Lower lobe of right lung (tissue), 2 donors: ENCODE measurements around the gene UROC1. TPM values are rescaled to one million over a fixed set of nuclear protein-coding genes. Genes with fewer than 3 reads are reported as not detected.
A peak's percentile ranks its signal among the peaks of the same experiment; 100 is the strongest.

Source experiments
- ATAC-seq, 2 donors: fragments of 200-7000 bp; cut with Tn5 transposase; one replicate each; pipeline ENCODE4 v1.9.1; 2020 to 2022; ENCODE audit warnings: mild to moderate bottlenecking in 2 of 2, moderate library complexity in 2 of 2
- DNase-seq: peaks from one replicate; pipeline ENCODE4 v3.0.0-alpha.2; 2020
- H3K27ac ChIP-seq: fragments of 200-600 bp; one replicate; pipeline ENCODE4 v1.8.0; 2022
- H3K27me3 ChIP-seq: fragments of 200-600 bp; one replicate; pipeline ENCODE4 v1.8.0; 2022; ENCODE audit warnings: low read depth
- H3K36me3 ChIP-seq: fragments of 200-600 bp; one replicate; pipeline ENCODE4 v1.8.0; 2022; ENCODE audit warnings: mild to moderate bottlenecking
- H3K4me1 ChIP-seq: fragments of 200-600 bp; one replicate; pipeline ENCODE4 v1.8.0; 2022
- H3K4me3 ChIP-seq: fragments of 200-600 bp; one replicate; pipeline ENCODE4 v1.8.0; 2022; ENCODE audit warnings: mild to moderate bottlenecking
- H3K9me3 ChIP-seq: fragments of 200-600 bp; one replicate; pipeline ENCODE4 v1.8.0; 2022
- intact Hi-C: fragments of 100-400 bp; cut with DNase I; formaldehyde crosslinking; loops from one replicate; pipeline ENCODE4 v1.11.0; 2022
- total RNA-seq: library from RNA; stranded (reverse); fragmentation: NEBNext Ultra II Directional; extraction: Animal tissue kit (Norgen Biotek cat#: 25700); gene quantifications from one replicate; pipeline ENCODE4 v1.2.1, GENCODE V29; 2021
- TF ChIP-seq, protein P1 (sequence below): fragments of 200-600 bp; IDR thresholded peaks from one replicate; pipeline ENCODE4 v1.8.0; 2022; ENCODE audit warnings: antibody characterized with exemption, mild to moderate bottlenecking
- donor health status: DM: no; HTN: yes; CAD: no; lungs with severe emphysema.

The UROC1 gene
- total RNA-seq, 1 donor from 2014 or later = not detected

DNA sequence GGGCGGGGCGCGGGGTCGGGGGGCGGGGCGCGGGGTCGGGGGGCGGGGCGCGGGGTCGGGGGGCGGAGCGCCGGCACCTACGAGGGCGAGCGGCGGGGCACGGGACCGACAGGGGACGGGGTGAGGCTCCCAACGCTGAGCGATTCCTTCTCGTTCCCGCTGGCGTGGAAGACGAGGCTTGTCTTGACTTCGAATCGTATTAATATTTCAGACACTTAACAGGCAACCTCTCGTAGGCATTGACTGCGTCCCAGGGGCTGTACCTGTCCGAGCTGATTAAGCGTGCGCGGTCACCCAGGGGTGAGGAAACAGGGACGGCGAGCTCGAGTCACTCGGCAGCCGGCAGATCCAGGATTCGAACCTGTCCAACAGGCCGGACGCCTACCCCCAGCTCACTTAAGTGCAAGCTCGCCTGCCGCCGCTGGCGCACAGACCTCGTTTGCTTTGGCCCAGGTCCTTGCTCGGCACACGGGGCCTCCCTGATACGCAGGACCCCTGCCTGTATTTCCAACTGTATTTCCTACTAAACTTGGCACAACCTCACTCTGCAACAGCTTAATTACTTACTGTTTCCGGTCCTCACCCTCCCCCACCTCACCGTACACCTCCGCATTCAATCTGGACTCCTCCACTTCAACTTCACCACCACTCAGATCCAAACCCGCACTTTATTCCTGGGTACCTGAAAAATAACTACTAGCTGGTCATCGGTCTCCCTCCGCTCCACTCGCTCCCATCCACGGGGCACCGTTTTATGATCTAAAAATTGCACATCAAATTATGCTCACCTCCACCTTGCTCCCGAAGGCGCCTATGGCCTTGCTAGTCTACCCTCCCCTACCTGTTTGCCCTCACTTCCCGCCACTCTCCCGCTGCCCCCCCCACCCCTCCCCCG lies 41.2 kb downstream of the UROC1 start:
- Histone ChIP-seq H3K27me3 (no peaks in the 10 kb centered on the region), H3K4me3 (peak overlapping the region; percentile 74), H3K9me3 (no peaks in the 10 kb centered on the region), H3K4me1 (peaks cover 40% of the 10 kb centered on the region), H3K36me3 (peaks cover 5% of the 10 kb centered on the region), H3K27ac (peak overlapping the region; percentile 90)
- ATAC-seq = peak; percentile 66 to 72
- intact Hi-C loops = no loop called here
- TF ChIP-seq, protein P1, sequence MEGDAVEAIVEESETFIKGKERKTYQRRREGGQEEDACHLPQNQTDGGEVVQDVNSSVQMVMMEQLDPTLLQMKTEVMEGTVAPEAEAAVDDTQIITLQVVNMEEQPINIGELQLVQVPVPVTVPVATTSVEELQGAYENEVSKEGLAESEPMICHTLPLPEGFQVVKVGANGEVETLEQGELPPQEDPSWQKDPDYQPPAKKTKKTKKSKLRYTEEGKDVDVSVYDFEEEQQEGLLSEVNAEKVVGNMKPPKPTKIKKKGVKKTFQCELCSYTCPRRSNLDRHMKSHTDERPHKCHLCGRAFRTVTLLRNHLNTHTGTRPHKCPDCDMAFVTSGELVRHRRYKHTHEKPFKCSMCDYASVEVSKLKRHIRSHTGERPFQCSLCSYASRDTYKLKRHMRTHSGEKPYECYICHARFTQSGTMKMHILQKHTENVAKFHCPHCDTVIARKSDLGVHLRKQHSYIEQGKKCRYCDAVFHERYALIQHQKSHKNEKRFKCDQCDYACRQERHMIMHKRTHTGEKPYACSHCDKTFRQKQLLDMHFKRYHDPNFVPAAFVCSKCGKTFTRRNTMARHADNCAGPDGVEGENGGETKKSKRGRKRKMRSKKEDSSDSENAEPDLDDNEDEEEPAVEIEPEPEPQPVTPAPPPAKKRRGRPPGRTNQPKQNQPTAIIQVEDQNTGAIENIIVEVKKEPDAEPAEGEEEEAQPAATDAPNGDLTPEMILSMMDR = no peak
- DNase-seq = peak; percentile 83

DNA sequence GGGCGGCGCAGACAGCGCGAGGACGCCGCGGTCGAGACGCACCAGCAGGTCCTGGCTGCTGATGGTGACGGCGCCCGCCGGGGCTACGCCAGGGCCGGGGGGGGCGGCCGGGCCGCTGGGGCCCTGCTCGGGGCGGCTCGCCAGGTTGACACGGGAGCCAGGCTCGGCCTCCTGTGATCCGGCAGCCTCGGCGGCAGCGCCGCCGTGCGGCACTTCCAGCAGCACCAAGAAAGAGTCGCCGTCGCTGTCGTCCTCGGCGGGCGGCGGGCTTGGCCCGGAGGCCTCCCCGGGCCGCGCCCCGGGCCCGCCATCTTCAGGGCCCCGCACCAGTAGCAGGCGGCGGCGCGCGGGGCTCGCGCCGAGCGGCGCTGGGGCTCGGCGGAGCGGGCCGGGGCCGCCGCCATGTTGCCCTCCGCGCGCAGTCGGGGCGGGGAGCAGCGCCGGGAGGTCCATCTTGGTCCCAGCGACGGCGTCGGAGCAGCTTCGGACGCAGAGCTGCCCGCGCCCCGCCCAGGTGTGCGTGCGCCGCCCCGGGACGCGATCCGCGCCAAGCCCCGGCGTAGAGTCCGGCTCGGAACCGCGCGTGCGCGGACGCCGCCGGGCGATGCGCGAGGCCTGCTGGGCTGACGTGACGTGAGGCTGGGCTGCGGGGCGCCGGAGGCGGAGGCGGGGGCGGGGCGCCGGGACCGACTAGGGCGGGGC lies 42.0 kb downstream of the UROC1 start, which contains the start of gene ZXDC:
Gene ZXDC (minus strand): TSS at position 479 of the 702 bp plus-strand sequence. CDS start 26 bp downstream, at position 453.
- Histone ChIP-seq H3K4me1 (peaks cover 46% of the 10 kb centered on the region), H3K36me3 (peaks cover 13% of the 10 kb centered on the region), H3K4me3 (peak within 1 kb of the TSS; percentile 81), H3K27me3 (no peaks in the 10 kb centered on the region), H3K27ac (peak within 1 kb of the TSS; percentile 92), H3K9me3 (no peaks in the 10 kb centered on the region)
- TF ChIP-seq, protein P1 = peak; percentile 29
- DNase-seq (peak; percentile 97), ATAC-seq (peak; percentile 90 to 95)
- intact Hi-C loops = no loop called here

DNA sequence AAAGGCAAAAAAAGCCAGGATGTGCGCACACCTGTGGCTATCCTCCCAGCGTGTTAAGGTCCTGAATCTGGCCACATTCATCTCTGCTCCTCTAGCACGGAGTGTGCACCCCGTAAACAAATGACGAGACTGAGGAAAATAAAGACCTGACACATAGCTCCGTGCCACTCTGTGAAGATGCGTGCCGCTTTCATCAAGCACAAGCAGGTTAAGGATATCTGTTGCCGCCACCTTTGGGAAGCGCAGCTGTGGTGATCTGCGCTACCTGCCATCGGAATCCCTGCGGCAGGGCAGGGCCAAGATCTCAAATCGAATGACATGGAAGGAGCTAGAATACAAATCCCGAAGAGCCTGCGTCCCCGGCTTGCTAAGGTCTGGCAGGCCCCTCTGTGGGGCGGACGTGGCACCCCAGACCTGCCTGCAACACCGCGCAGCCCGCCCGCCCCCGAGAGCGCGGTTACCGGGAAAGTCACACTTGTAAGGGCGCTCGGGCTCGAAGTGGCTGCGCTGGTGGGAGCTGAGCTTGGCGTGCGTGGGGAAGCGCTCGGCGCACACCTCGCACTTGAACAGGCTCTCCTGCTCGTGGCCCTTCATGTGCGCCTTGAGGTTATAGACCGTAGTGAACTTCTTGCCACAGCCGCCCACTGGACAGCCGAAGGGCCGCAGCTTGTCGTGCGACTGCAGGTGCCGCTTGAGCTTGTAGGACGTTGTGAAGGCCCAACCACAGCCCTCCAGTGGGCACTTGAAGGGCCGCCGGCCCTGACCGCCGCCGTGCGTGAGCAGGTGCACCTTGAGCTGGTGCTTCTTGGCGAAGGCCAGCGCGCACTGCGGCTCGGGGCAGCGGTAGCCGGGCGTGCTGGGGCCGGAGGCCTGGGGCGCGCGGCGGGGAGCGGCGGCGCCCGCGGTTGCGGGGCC lies 42.8 kb downstream of the UROC1 start:
- H3K4me1 ChIP-seq = peaks cover 54% of the 10 kb centered on the region
- DNase-seq = peak; percentile 81
- peak overlapping the region; percentile 92 for H3K27ac ChIP-seq
- TF ChIP-seq, protein P1 = no peak
- peaks cover 22% of the 10 kb centered on the region for H3K36me3 ChIP-seq
- intact Hi-C loops = no loop called here
- no peaks in the 10 kb centered on the region for H3K27me3 ChIP-seq
- H3K9me3 ChIP-seq = no peaks in the 10 kb centered on the region
- H3K4me3 ChIP-seq = peak overlapping the region; percentile 81
- ATAC-seq = peak; percentile 3 to 7

DNA sequence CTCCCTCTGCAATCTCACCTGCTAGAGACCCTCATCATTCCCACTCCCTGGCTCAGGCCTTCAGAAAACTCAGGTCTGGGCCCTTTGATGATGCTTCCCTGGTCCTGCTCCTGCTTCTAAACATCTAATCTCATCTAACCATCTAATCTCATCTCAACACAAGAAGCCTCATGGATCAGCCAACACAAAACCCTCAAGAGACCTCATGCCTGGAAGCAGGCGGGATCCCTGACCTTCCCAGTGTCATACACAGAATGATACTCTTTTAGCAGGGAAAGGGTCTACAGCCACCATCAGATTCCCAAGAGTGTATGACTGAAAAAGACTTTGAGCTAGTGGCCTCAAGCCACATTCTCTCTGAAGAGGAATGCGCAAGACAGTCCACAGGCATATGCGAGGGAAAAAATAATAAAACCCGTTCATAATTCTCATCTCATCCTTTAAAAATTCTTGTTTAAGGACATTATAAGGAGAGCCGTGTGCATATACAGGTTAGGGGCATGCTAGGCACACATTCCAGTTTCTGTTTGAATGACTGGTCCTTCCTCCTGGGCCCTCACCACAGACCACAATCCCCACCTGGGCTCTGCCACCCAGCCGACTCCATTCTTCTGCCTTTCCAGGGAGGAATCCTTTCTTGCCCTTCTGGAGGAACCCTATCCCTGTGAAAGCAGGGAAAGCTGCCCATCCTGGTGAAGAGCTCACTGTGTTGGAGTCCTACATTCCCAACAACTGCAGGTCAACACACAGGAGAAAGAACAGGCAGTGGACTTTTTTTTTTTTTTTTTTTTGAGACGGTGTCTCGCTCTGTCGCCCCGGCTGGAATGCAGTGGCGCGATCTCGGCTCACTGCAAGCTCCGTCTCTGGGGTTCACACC lies 44.0 kb downstream of the UROC1 start:
- intact Hi-C loops = no loop called here
- H3K36me3 ChIP-seq = peaks cover 34% of the 10 kb centered on the region
- peak overlapping the region; percentile 81 for H3K4me3 ChIP-seq
- H3K27me3 ChIP-seq = no peaks in the 10 kb centered on the region
- TF ChIP-seq, protein P1 = no peak
- peaks cover 59% of the 10 kb centered on the region for H3K4me1 ChIP-seq
- DNase-seq = peak; percentile 28
- H3K27ac ChIP-seq = peak overlapping the region; percentile 57
- ATAC-seq = no peak
- H3K9me3 ChIP-seq = no peaks in the 10 kb centered on the region
